ENCODE results near the gene PDIA5. TPM values are rescaled to one million over a fixed set of nuclear protein-coding genes. Genes with fewer than 3 reads are reported as not detected.
A peak's percentile ranks its signal among the peaks of the same experiment; 100 is the strongest.

The PDIA5 gene
- total RNA-seq, 1 experiment from 2014 or later: 53.6 TPM

- Histone ChIP-seq H3K27me3 (ENCODE audit: control insufficient read depth, insufficient read depth, low read length) (no peaks in the 10 kb centered on the region), H3K27ac (ENCODE audit: low read length) (no peak overlapping the region), H3K9me3 (ENCODE audit: control insufficient read depth, insufficient read depth, low read depth, low read length) (no peaks in the 10 kb centered on the region), H3K4me1 (ENCODE audit: control insufficient read depth, insufficient read depth, low read length) (no peaks in the 10 kb centered on the region), H3K4me3 (ENCODE audit: low read depth in 2 of 2, low read length in 2 of 2) (no peak overlapping the region), H3K36me3 (ENCODE audit: control insufficient read depth, insufficient read depth, low read length) (peaks cover 4% of the 10 kb centered on the region; the same call in 1 of the 2 replicates)
- in situ Hi-C loops (cut with HindIII; ENCODE audit: low pct_unique_long_range_greater_than_20kb, low sequenced_read_pairs) (no loop called here), intact Hi-C loops (cut with micrococcal nuclease; ENCODE audit: unreplicated experiment) (no loop called here)
- BruUV-seq (replicated peaks): TSS peak; percentile 13
- no peak for ATAC-seq
- CTCF ChIA-PET: no interaction called here
- TF ChIP-seq SIN3A (IDR thresholded peaks at IDR 0.05; ENCODE audit: borderline replicate concordance, insufficient read depth, low read depth, low read length) (no peak), POLR2AphosphoS5 (IDR thresholded peaks at IDR 0.05; ENCODE audit: low read depth, low read length) (no peak), REST (IDR thresholded peaks at IDR 0.05; ENCODE audit: insufficient read depth in 1 of 2, low read depth in 2 of 2, low read length in 1 of 2) (no peak), CTCF (IDR thresholded peaks at IDR 0.05) (no peak), TCF7L2 (IDR thresholded peaks at IDR 0.05; ENCODE audit: low read depth, low read length) (no peak)
- DNase-seq (ENCODE audit: low read depth, low spot score): no peak
- POLR2A ChIA-PET: interaction anchor here (0.6 to 0.7 kb wide), 2 partner anchors 12 to 46 kb away, joined by 3 to 4 read pairs; no protein-coding TSS in a partner anchor
These were observed 55.9 kb downstream of the PDIA5 start for GRCh38 chr3:123122525-123123315.

GRCh38 chr3:123123716-123124616 is 57.1 kb downstream of the PDIA5 start:
- in situ Hi-C loops (cut with HindIII; ENCODE audit: low pct_unique_long_range_greater_than_20kb, low sequenced_read_pairs) (no loop called here), intact Hi-C loops (cut with micrococcal nuclease; ENCODE audit: unreplicated experiment) (no loop called here)
- Histone ChIP-seq H3K4me3 (ENCODE audit: low read depth in 2 of 2, low read length in 2 of 2) (no peak overlapping the region), H3K36me3 (ENCODE audit: control insufficient read depth, insufficient read depth, low read length) (0 out of 2 replicates have a peak, but pooled peaks cover 4% of the 10 kb centered on the region), H3K4me1 (ENCODE audit: control insufficient read depth, insufficient read depth, low read length) (no peaks in the 10 kb centered on the region), H3K9me3 (ENCODE audit: control insufficient read depth, insufficient read depth, low read depth, low read length) (no peaks in the 10 kb centered on the region), H3K27ac (ENCODE audit: low read length) (no peak overlapping the region), H3K27me3 (ENCODE audit: control insufficient read depth, insufficient read depth, low read length) (no peaks in the 10 kb centered on the region)
- TF ChIP-seq POLR2AphosphoS5 (IDR thresholded peaks at IDR 0.05; ENCODE audit: low read depth, low read length): no peak
- no peak for TF ChIP-seq SIN3A (IDR thresholded peaks at IDR 0.05; ENCODE audit: borderline replicate concordance, insufficient read depth, low read depth, low read length)
- no peak for TF ChIP-seq TCF7L2 (IDR thresholded peaks at IDR 0.05; ENCODE audit: low read depth, low read length)
- no peak for TF ChIP-seq REST (IDR thresholded peaks at IDR 0.05; ENCODE audit: insufficient read depth in 1 of 2, low read depth in 2 of 2, low read length in 1 of 2)
- TF ChIP-seq CTCF (IDR thresholded peaks at IDR 0.05): no peak
- CTCF ChIA-PET: no interaction called here
- POLR2A ChIA-PET: no interaction called here
- ATAC-seq: no peak
- no peak for DNase-seq (ENCODE audit: low read depth, low spot score)
- BruUV-seq (replicated peaks): no TSS peak
